Neural progenitor cell (in vitro differentiated cells): Measurements from ENCODE around the gene AP1G1.

Experiments
- CTCF ChIP-seq: fragments of 200-600 bp; sonication (generic); IDR thresholded peaks from 2 replicates; pipeline ENCODE4 v1.5.1; 2017; ENCODE audit warnings: antibody characterized with exemption, mild to moderate bottlenecking
- EZH2 ChIP-seq: fragments of 200-600 bp; sonication (generic); IDR thresholded peaks from 2 replicates; pipeline ENCODE4 v1.6.1; 2017; ENCODE audit warnings: antibody characterized with exemption, mild to moderate bottlenecking, moderate library complexity

- TF ChIP-seq CTCF (no peak), EZH2 (no peak)
Observed at GRCh38 chr16:71792176-71792575, 16.5 kb downstream of the AP1G1 start.
